GM23248 (cell line): ENCODE measurements around the gene TELO2. TPM values are rescaled to one million over a fixed set of nuclear protein-coding genes. Genes with fewer than 3 reads are reported as not detected.

Experiments
- DNase-seq: peaks from one replicate; pipeline ENCODE4 v3.0.0-alpha.2; 2015
- H2AFZ ChIP-seq: fragments of 200-600 bp; sonication (generic); 2 replicates; pipeline ENCODE4 v1.6.1; 2016; ENCODE audit warnings: antibody characterized with exemption
- H3F3A ChIP-seq: fragments of 200-600 bp; sonication (generic); 2 replicates; pipeline ENCODE4 v1.6.1; 2016; ENCODE audit warnings: mild to moderate bottlenecking, antibody characterized with exemption, mixed run types; ENCODE audit not compliant: insufficient read depth
- H3K27ac ChIP-seq: fragments of 200-600 bp; sonication (generic); 2 replicates; pipeline ENCODE4 v1.5.1; 2016; ENCODE audit warnings: mild to moderate bottlenecking
- H3K27me3 ChIP-seq: fragments of 200-600 bp; sonication (generic); replicated peaks from 2 replicates; pipeline ENCODE4 v1.6.1; 2016; ENCODE audit warnings: mild to moderate bottlenecking; ENCODE audit not compliant: insufficient read depth
- H3K36me3 ChIP-seq: fragments of 200-600 bp; sonication (generic); 2 replicates; pipeline ENCODE4 v1.6.1; 2016; ENCODE audit warnings: low read depth, mild to moderate bottlenecking
- H3K4me1 ChIP-seq: fragments of 200-600 bp; sonication (generic); 2 replicates; pipeline ENCODE4 v1.6.1; 2016; ENCODE audit warnings: mild to moderate bottlenecking; ENCODE audit not compliant: insufficient read depth
- H3K4me2 ChIP-seq: fragments of 200-600 bp; sonication (generic); one replicate; pipeline ENCODE4 v1.6.1; 2016; ENCODE audit warnings: mild to moderate bottlenecking; ENCODE audit not compliant: unreplicated experiment
- H3K4me3 ChIP-seq: fragments of 200-600 bp; sonication (generic); 2 replicates; pipeline ENCODE4 v1.5.1; 2016; ENCODE audit warnings: mild to moderate bottlenecking
- H3K79me2 ChIP-seq: fragments of 200-600 bp; sonication (generic); 2 replicates; pipeline ENCODE4 v1.6.1; 2016; ENCODE audit warnings: mild to moderate bottlenecking; ENCODE audit not compliant: insufficient read depth
- H3K9ac ChIP-seq: fragments of 200-600 bp; sonication (generic); 2 replicates; pipeline ENCODE4 v1.6.1; 2016; ENCODE audit warnings: mild to moderate bottlenecking
- H3K9me2 ChIP-seq: fragments of 200-600 bp; sonication (generic); 2 replicates; pipeline ENCODE4 v1.6.1; 2016; ENCODE audit warnings: mixed run types, mild to moderate bottlenecking, moderate library complexity; ENCODE audit not compliant: insufficient read depth
- H3K9me3 ChIP-seq: fragments of 200-600 bp; sonication (generic); one replicate; pipeline ENCODE4 v1.6.1; 2017; ENCODE audit warnings: low read depth
- H4K20me1 ChIP-seq: fragments of 200-600 bp; sonication (generic); 2 replicates; pipeline ENCODE4 v1.6.0; 2016; ENCODE audit not compliant: insufficient read depth
- EZH2 ChIP-seq: fragments of 200-600 bp; sonication (generic); IDR thresholded peaks from 2 replicates; pipeline ENCODE4 v1.6.1; 2018; ENCODE audit warnings: antibody characterized with exemption, mild to moderate bottlenecking; ENCODE audit not compliant: insufficient read depth, poor library complexity, severe bottlenecking
- EZH2phosphoT487 ChIP-seq: fragments of 200-600 bp; sonication (generic); IDR thresholded peaks from 2 replicates; pipeline ENCODE4 v1.6.1; 2018; ENCODE audit warnings: antibody characterized with exemption, moderate library complexity, mild to moderate bottlenecking, low read depth; ENCODE audit not compliant: insufficient read depth
- WGBS, 2 experiments: methylation state at CpG; one replicate each; pipeline ENCODE4 v1.1.6; 2015 to 2017; ENCODE audit warnings: low lambda C conversion rate in 2 of 2, low coverage in 1 of 2; ENCODE audit errors: missing lambda C conversion rate in 2 of 2; 5-methylcytosine and 5-hydroxymethylcytosine counted together
- in situ Hi-C: fragments of 300-500 bp; cut with MboI; formaldehyde crosslinking; loops from 2 replicates; pipeline ENCODE4 v1.15.0; 2020
- polyA plus RNA-seq: library from polyadenylated mRNA; unstranded; fragments of >200 nt; fragmentation: Nextera tagmentation; extraction: Ambion mirVana; gene quantifications from 2 replicates; pipeline ENCODE4 v1.2.1, GENCODE V29; 2016
- total RNA-seq: library from RNA; depleted of rRNA; stranded (reverse); fragments of >200 nt; shearing (Covaris generic); gene quantifications from 2 replicates; pipeline ENCODE4 v1.2.3, GENCODE V29; 2014

The TELO2 gene
- total and polyA plus RNA-seq, 2 experiments from 2014 or later, result 29.3 to 30.5 TPM

- WGBS, 2 experiments, result 88 to 89% methylated on average over 35 to 41 of the region's 41 CpGs
- Histone ChIP-seq H3K9me3 (no peaks in the 10 kb centered on the region), H3K27ac (no peak overlapping the region), H3K4me2 (no peak overlapping the region), H3K4me1 (no peaks in the 10 kb centered on the region), H2AFZ (no peak overlapping the region), H3K79me2 (peaks cover 24% of the 10 kb centered on the region), H3K9me2 (no peaks in the 10 kb centered on the region), H3F3A (no peaks in the 10 kb centered on the region), H3K9ac (no peak overlapping the region), H3K4me3 (no peak overlapping the region), H3K27me3 (no peaks in the 10 kb centered on the region), H4K20me1 (no peaks in the 10 kb centered on the region), H3K36me3 (no peaks in the 10 kb centered on the region)
- in situ Hi-C loops, result no loop called here
- TF ChIP-seq EZH2 (no peak), EZH2phosphoT487 (no peak)
- DNase-seq, result no peak
Measured at GRCh38 chr16:1464196-1464893, 28.8 kb upstream of the TELO2 start.

GRCh38 chr16:1464894-1465566, 28.1 kb upstream of the TELO2 start:
- TF ChIP-seq EZH2phosphoT487 (no peak), EZH2 (no peak)
- DNase-seq, result no peak
- H3K79me2 ChIP-seq, result peaks cover 31% of the 10 kb centered on the region
- no peak overlapping the region for H3K4me2 ChIP-seq
- H3K9me3 ChIP-seq, result no peaks in the 10 kb centered on the region
- no peak overlapping the region for H3K9ac ChIP-seq
- no peaks in the 10 kb centered on the region for H4K20me1 ChIP-seq
- WGBS, 2 experiments, result 91% methylated on average over 32 to 33 of the region's 33 CpGs
- no peak overlapping the region for H2AFZ ChIP-seq
- in situ Hi-C loops, result no loop called here
- no peaks in the 10 kb centered on the region for H3K36me3 ChIP-seq
- H3K27ac ChIP-seq, result no peak overlapping the region
- no peaks in the 10 kb centered on the region for H3F3A ChIP-seq
- no peaks in the 10 kb centered on the region for H3K4me1 ChIP-seq
- no peaks in the 10 kb centered on the region for H3K9me2 ChIP-seq
- no peak overlapping the region for H3K4me3 ChIP-seq
- no peaks in the 10 kb centered on the region for H3K27me3 ChIP-seq

- Histone ChIP-seq H3K36me3 (no peaks in the 10 kb centered on the region), H3K27ac (no peak overlapping the region), H3K4me1 (peaks cover under 1% of the 10 kb centered on the region; the same call in 1 of the 2 replicates), H3F3A (no peaks in the 10 kb centered on the region), H3K79me2 (peaks cover 36% of the 10 kb centered on the region), H4K20me1 (no peaks in the 10 kb centered on the region), H3K4me2 (no peak overlapping the region), H3K4me3 (no peak overlapping the region), H3K9ac (no peak overlapping the region), H3K9me3 (no peaks in the 10 kb centered on the region), H3K9me2 (no peaks in the 10 kb centered on the region), H3K27me3 (no peaks in the 10 kb centered on the region), H2AFZ (no peak overlapping the region)
- WGBS, 2 experiments, result 91 to 94% methylated on average over 13 of the region's 13 CpGs
- DNase-seq, result no peak
- in situ Hi-C loops, result no loop called here
- TF ChIP-seq EZH2, result no peak
- TF ChIP-seq EZH2phosphoT487, result no peak
Measured at GRCh38 chr16:1465567-1465915, 27.6 kb upstream of the TELO2 start.

- H3F3A ChIP-seq, result no peaks in the 10 kb centered on the region
- no peaks in the 10 kb centered on the region for H4K20me1 ChIP-seq
- no peaks in the 10 kb centered on the region for H3K27me3 ChIP-seq
- in situ Hi-C loops, result no loop called here
- WGBS, 2 experiments, result 92 to 93% methylated on average over 12 to 24 of the region's 24 CpGs
- no peak overlapping the region for H3K27ac ChIP-seq
- peaks cover 41% of the 10 kb centered on the region for H3K79me2 ChIP-seq
- no peak overlapping the region for H2AFZ ChIP-seq
- TF ChIP-seq EZH2 (no peak), EZH2phosphoT487 (no peak)
- H3K36me3 ChIP-seq, result no peaks in the 10 kb centered on the region
- H3K4me1 ChIP-seq, result peaks cover 5% of the 10 kb centered on the region
- H3K4me2 ChIP-seq, result no peak overlapping the region
- no peak overlapping the region for H3K9ac ChIP-seq
- no peak overlapping the region for H3K4me3 ChIP-seq
- DNase-seq, result no peak
- no peaks in the 10 kb centered on the region for H3K9me2 ChIP-seq
- no peaks in the 10 kb centered on the region for H3K9me3 ChIP-seq
Measured at GRCh38 chr16:1466054-1466453, 27.1 kb upstream of the TELO2 start.
